GM19463 (cell line): ENCODE measurements around the gene MRPL38.
A peak's percentile ranks its signal among the peaks of the same experiment; 100 is the strongest.
"Not testable (repeated sequence)": the region's sequence is repeated elsewhere in the genome, so short reads cannot be mapped to it uniquely, and the experiment has no call there.

Source experiments
- ATAC-seq: cut with Tn5 transposase; IDR thresholded peaks from one replicate; pipeline ENCODE4 v1.9.1; 2021; ENCODE audit warnings: mild to moderate bottlenecking, moderate library complexity; ENCODE audit not compliant: unreplicated experiment

The MRPL38 gene

GRCh38 chr17:75877752-75878173 lies 26.9 kb downstream of the MRPL38 start:
- peak; percentile 52 for ATAC-seq

- no peak for ATAC-seq
Measured at GRCh38 chr17:75876938-75877751, 27.5 kb downstream of the MRPL38 start.

- peak; percentile 37 for ATAC-seq
Measured at GRCh38 chr17:75876190-75876937, 28.3 kb downstream of the MRPL38 start.

- ATAC-seq = no peak
Measured at GRCh38 chr17:75875940-75876189, 28.8 kb downstream of the MRPL38 start.

GRCh38 chr17:75875182-75875939 lies 29.3 kb downstream of the MRPL38 start:
- no peak for ATAC-seq

GRCh38 chr17:75874323-75875181 lies 30.1 kb downstream of the MRPL38 start:
- ATAC-seq = no peak

GRCh38 chr17:75873587-75874322 lies 30.9 kb downstream of the MRPL38 start:
- no peak for ATAC-seq

- no peak for ATAC-seq
Measured at GRCh38 chr17:75872434-75873351, 32.0 kb downstream of the MRPL38 start.

GRCh38 chr17:75870228-75870627 lies 34.5 kb downstream of the MRPL38 start:
- ATAC-seq = not testable (repeated sequence)

- ATAC-seq = no peak
Measured at GRCh38 chr17:75869282-75870141, 35.2 kb downstream of the MRPL38 start.

GRCh38 chr17:75868730-75869281 lies 35.9 kb downstream of the MRPL38 start:
- ATAC-seq = not testable (repeated sequence)

GRCh38 chr17:75865404-75866188 lies 39.1 kb downstream of the MRPL38 start:
- ATAC-seq = not testable (repeated sequence)

- ATAC-seq = peak; percentile 16
Measured at GRCh38 chr17:75864887-75865286, 39.8 kb downstream of the MRPL38 start.

- peak; percentile 85 for ATAC-seq
Measured at GRCh38 chr17:75864448-75864871, 40.2 kb downstream of the MRPL38 start.

GRCh38 chr17:75861927-75862317 lies 42.8 kb downstream of the MRPL38 start:
- no peak for ATAC-seq

GRCh38 chr17:75859358-75859757 lies 45.3 kb downstream of the MRPL38 start:
- not testable (repeated sequence) for ATAC-seq
